Stimulated activated CD8-positive, alpha-beta memory T cell treated with anti-CD3 and anti-CD28 coated beads, Interleukin-15, amount 100 ng/mL, for 1 hour (primary cell): ENCODE results near the gene HSD17B14.
"Not testable (repeated sequence)": the region's sequence is repeated elsewhere in the genome, so short reads cannot be mapped to it uniquely, and the experiment has no call there.

ENCODE experiments used
- DNase-seq: peaks from one replicate; pipeline ENCODE4 v3.0.0-alpha.2; 2020; ENCODE audit warnings: low read depth

Gene HSD17B14

DNA sequence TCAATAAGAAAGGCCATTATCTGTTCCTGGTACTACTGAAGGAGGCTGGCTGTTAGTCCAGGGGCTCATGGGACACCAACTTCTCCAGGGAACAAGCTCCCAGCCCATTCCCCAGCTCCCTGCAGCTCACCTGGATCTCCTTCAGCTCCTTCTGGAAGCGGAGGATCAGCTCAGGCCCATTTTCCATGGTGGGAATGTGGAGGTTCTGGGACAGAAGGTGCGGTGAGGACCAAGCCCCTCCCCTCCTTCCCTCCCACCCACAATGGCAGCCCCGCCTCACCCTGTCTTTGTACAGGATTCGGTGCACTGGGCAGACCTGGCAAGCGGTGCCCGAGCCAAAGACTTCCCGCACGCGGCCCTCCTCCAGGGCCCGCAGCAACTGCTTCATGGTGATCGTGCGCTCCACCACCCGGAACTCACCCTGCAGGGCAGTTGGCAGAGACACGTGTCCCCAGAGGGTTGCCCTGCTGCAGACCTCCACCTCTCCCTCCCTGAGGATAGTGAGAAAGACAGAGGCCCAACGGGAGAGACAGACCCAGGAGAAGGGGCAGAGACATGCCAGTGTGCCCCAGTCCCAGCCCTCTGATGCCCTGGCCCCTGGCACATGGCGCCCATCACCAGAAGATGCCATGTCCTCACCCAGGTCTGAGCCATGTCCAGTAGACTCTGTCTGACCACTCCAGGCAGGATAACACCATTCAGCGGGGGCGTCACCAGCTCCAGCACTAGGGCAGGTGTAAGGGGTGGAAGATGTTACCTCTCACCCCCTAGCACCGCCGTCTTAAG is 39.8 kb downstream of the HSD17B14 start:
- no peak for DNase-seq

- DNase-seq: no peak
Observed at GRCh38 chr19:48795685-48796070, 40.6 kb downstream of the HSD17B14 start.

- DNase-seq: peak; percentile 68
Observed at GRCh38 chr19:48795055-48795684, 41.1 kb downstream of the HSD17B14 start.

DNA sequence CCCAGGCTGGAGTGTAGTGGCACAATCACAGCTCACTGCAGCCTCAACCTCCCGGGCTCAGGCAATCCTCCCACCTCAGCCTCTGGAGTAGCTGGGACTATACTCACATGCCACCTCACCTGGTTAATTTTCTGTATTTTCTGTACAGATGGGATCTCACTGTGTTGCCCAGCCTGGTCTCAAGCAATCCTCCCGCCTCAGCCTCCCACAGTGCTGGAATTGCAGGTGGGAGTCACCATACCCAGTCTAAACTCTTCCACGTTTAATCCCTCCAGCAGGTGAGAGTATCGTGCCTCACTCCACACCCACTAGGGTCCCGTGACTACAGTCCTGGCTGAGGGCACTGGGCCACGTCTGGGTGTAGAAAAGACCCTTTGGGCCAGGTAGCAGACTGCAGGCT is 42.0 kb downstream of the HSD17B14 start:
- no peak for DNase-seq

GRCh38 chr19:48793271-48793670 is 43.0 kb downstream of the HSD17B14 start:
- no peak for DNase-seq

DNA sequence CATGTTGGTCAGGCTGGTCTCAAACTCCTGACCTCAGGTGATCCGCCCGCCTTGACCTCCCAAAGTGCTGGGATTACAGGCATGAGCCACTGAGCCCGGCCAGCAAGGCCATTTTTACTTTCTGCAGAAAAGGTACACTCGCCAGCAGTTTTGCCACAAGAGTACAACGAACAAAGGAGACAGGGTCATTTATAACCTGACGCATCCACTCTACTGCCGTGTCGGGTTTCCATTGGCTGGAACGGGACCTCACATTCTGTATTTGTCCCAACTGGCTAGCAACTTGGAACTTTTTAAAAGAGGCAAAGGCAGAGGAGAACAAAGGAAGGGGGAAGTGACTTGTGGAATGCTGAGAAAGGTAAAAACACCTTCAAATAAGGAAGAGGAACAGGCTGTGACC is 49.0 kb downstream of the HSD17B14 start:
- not testable (repeated sequence) for DNase-seq

DNA sequence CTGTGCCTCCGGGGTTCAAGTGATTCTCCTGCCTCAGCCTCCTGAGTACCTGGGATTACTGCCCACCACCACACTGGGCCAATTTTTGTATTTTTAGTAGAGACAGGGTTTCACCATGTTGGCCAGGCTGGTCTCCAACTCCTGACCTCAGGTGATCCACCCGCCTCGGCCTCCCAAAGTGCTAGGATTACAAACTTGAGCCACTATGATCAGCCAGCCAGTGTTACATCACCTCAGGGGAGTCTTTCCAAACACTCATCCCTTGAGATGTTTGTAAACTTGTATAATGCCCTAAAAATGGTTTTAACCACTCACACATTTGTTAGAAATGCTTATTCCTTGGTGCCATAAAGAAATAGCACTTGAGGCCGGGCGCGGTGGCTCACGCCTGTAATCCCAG is 49.9 kb downstream of the HSD17B14 start:
- DNase-seq: not testable (repeated sequence)

DNA sequence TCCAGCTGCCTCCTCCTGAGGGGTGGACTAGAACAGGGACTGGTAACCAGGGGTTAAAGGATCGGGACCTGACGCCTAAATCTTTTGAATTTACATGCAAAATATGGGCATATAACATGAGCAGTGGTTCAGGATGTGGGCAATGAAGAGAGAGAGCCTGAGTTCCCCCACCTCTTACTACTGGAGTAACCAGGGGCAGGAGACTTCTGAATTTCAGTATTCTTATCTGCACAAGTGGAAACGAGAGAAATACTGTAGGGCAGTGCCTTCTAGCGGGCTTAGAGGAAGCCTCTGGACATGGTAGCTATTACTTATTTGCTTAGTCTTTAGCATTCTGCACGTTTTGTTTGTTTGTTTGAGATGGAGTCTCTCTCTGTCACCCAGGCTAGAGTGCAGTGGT is 51.8 kb downstream of the HSD17B14 start:
- DNase-seq: no peak

DNA sequence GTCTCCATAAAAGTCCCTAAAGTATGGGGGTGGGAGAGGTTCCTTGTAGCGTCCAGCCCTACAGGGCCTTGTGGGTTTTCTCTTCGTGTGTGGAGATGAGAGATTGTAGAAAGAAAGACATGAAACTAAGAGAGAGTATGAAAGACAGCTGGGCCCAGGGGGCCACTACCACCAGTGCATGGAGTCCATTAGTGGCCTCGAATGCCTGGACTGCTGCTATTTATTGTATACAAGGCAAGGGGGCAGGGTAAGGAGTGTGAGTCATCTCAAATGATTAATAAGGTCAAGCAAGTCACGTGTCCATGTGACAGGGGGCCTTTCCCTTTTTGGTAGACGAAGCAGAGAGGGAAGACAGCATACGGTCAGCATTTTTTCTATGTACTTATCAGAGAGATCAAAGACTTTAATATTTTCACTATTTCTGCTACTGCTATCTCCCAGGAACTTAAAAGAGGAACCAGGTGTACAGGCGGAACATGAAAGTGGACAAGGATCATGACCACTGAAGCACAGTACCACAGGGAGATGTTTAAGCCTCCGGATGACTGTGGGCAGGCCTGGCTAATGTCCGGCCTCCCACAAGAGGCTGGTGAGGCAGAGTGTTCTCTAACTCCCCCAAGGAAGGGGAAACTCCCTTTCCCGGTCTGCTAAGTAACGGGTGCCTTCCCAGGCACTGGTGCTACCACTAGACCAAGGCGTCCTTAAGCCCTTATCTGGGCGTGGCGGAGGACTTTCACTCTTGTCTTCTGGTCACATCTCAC is 55.5 kb downstream of the HSD17B14 start:
- no peak for DNase-seq

- no peak for DNase-seq
Observed at GRCh38 chr19:48779636-48780035, 56.7 kb downstream of the HSD17B14 start.

DNA sequence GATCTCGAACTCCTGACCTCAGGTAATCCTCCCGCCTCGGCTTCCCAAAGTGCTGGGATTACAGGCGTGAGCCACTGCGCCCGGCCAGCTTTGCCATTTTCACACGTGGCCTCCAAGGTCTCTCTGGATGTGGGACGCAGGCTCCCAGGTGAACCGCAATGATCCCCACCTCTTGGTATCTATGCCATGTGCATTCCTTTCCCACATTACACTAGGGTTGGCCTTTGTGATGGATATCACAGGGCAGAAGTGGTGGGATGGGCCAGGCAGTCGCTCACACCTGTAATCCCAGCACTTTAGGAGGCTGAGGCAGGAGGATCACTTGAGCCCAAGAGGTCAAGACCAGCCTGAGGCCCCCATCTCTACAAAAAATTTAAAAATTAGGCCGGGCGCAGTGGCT is 58.6 kb downstream of the HSD17B14 start:
- DNase-seq: no peak

GRCh38 chr19:48777139-48777538 is 59.2 kb downstream of the HSD17B14 start:
- DNase-seq: no peak

GRCh38 chr19:48772503-48772953 is 63.8 kb downstream of the HSD17B14 start:
- no peak for DNase-seq

- DNase-seq: no peak
Observed at GRCh38 chr19:48770734-48771472, 65.4 kb downstream of the HSD17B14 start.

GRCh38 chr19:48770266-48770665 is 66.0 kb downstream of the HSD17B14 start:
- DNase-seq: no peak

GRCh38 chr19:48768994-48769713 is 67.1 kb downstream of the HSD17B14 start:
- DNase-seq: no peak

GRCh38 chr19:48768171-48768753 is 68.0 kb downstream of the HSD17B14 start:
- DNase-seq: not testable (repeated sequence)

DNA sequence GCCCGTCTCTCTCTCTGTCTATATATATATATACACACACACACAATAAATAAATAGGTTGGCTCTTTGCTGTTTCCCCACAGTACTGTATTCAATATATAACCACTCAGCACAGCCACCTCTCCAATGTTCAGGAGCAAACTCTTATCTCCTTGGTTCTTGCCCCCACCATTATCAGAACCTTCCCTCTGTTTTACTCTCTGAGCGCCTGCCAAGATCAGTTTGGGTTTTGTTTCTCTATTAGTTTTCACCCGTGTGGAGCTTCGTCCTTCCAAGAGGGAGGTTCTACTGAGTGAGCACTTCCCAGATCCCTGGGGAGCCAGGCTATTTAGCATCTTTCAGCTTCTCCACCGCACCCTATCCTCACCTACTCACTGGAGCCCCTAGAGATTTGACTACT is 70.5 kb downstream of the HSD17B14 start:
- DNase-seq: not testable (repeated sequence)
